ENCODE measurements around the gene SETD1A.

SETD1A gene

DNA sequence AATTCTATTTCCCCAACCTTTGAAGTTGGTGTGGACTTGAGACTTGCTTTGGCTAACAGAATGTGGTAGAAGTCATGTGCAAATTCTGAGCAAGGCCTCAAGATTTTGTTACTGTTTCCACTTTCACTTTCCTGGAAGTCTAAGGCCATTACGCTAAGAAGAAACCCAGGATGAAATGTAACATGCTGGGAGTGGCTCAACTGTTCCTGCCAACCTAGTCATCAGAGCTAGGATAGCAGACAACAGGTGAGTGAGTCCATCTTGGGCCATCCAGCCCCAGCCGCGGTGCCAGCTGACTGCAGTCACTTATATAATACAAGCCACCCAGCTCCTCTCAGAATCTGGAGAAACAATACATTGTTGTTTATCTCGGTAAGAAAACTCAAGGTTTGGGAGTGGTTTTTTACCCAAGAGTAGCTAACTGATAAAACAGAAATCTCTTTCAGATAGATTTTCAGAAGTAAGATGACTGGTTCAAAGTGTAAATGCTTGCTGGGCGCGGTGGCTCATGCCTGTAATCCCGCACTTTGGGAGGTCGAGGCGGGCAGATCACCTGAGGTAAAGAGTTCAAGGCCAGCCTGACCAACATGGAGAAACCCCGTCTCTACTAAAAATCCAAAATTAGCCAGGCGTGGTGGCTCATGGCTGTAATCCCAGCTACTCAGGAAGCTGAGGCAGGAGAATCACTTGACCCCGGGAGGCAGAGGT lies 65.1 kb downstream of the SETD1A start:
- DNase-seq (ENCODE audit: low read depth), result no peak

DNA sequence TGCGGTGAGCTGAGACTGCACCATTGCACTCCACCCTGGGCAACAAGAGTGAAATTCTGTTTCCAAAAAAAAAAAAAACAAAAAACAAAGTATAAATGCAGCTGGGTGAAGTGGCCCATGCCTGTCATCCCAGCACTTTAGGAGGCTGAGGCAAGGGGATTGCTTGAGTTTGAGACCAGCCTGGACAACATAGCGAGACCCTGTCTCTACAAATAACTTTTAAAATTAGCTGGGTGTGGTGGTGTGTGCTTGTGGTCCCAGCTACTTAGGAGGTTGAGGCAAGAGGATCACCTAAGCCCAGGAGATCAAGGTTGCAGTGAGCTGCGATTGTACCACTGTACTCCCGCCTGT lies 65.7 kb downstream of the SETD1A start:
- no peak for DNase-seq (ENCODE audit: low read depth)

DNA sequence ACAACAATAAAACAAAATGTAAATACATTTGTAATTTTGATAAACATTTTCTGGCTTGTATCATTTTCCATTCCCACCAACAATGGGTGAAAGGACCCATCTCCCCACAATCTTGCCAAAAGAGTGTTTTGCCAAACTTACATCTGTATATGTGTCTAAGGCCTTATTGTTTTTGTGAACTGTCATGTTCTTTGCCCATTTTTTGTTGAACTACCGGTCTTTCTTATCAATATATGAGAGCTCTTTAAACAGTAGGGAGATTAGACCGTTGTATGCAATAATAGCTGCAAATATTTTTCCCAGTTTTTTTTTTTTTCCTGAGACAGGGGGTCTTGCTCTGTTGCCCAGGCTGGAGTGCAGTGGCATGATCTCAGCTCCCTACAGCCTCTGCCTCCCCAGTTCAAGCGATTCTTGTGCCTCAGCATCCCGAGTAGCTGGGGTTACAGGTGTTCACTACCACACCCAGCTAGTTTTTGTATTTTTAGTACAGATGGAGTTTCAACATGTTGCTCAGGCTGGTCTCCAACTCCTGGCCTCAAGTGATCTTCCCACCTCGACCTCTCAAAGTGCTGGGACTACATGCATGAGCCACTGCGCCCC lies 66.2 kb downstream of the SETD1A start:
- DNase-seq (ENCODE audit: low read depth), result no peak

DNA sequence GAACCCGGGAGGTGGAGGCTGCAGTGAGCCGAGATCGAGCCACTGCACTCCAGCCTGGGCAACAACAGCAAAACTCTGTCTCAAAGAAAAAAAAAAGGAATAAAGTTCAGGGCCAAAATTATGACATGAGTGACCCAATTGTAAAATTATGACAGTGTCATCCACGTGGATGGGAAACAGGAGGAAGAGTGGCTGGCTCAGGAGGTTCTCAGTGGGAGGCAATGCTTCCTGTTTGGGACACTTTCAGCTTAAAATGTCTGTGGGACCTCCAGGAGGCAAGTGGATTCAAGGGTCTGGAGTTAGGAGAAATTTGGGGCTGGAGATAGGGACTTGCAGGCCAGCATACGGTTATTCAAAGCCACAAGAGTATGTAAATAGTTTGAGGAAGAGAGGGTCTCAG lies 67.8 kb downstream of the SETD1A start:
- DNase-seq (ENCODE audit: low read depth), result no peak

DNA sequence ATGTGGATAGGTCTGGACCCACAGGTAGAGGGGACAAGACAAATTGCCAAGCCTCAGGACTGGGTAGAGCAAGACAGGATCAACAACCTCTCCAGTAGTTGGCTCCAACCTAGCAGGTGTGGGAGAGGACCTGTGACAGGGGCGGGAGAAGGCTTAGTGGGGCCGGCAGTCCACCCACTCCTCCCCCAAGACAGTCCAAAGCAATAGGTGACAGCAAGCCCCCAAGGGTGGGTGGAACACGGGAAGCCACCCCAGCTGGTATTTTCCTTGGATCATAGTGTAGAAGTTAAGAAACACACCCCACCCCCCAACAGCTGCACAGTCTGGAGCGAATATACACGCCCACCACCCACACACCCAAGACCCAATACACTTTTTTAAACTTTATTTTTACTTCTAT lies 71.7 kb downstream of the SETD1A start:
- no peak for DNase-seq (ENCODE audit: low read depth)

DNA sequence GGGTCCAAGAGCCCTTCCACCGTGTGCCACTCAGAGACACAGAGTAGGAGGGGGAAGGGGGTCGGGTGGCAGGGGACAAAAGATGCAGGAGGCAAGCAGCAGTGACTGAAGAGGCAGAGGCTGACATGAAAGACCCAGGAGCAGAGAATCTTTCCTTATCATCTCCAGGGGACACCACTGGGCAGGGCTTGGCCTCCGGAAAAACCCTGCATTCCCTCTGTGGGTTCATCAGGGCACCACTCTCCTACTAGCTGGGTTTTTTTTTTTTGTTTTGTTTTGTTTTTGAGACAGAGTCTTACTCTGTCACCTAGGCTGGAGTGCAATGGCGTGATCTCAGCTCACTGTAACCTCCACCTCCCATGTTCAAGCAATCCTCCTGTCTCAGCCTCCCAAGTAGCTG lies 73.7 kb downstream of the SETD1A start:
- no peak for DNase-seq (ENCODE audit: low read depth)

DNA sequence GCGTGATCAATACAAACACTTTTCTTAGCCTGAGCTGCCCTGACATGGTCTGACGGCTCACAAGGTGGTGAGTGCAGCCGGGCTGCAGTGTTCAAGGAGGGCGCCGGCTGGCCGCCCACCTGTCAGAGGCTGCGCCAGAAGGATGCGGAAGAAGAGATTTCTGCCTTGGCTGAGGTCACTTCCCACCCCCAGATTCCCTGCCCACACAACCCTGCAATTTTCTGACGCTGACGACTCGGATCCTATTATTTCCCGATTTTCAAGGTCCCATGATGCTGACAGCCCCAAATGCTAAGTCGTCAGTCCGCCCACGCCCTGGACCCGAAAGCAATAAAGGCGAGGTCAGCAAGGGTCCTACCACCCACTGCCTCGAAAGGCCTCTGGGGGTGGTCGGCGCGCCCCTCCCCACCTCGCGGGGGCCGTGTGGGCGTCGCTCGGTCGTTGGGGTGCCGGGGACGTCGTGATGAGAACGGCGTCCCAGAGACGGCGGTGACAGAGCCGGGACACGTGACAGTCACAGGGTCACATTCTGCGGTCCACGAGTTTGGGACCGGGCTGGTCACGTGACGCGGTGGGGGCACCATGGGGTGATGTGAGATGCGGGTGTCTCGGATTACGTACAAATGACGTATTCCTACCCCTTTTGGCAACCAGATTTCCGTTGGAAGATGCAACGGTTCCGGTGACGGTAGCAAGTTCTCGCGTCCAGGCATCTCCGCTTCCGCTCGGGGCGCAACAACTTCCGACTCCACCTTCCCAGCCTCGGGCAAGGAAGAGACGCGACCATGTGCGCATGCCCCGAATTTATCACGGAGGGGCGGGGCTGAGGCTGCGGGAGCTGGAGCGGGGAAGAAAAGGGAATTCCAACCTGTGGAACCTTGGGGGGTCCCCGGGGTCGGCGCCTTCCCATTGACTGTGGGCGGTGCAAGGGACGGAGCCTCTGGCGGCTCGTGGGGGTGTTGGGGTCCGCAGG lies 75.5 kb downstream of the SETD1A start, which contains the start of gene STX4:
STX4 (plus strand) TSS at position 823 of the 973 bp plus-strand sequence. CDS start 248 bp downstream, outside the sequence.
- DNase-seq (ENCODE audit: low read depth), result peak; percentile 98

DNA sequence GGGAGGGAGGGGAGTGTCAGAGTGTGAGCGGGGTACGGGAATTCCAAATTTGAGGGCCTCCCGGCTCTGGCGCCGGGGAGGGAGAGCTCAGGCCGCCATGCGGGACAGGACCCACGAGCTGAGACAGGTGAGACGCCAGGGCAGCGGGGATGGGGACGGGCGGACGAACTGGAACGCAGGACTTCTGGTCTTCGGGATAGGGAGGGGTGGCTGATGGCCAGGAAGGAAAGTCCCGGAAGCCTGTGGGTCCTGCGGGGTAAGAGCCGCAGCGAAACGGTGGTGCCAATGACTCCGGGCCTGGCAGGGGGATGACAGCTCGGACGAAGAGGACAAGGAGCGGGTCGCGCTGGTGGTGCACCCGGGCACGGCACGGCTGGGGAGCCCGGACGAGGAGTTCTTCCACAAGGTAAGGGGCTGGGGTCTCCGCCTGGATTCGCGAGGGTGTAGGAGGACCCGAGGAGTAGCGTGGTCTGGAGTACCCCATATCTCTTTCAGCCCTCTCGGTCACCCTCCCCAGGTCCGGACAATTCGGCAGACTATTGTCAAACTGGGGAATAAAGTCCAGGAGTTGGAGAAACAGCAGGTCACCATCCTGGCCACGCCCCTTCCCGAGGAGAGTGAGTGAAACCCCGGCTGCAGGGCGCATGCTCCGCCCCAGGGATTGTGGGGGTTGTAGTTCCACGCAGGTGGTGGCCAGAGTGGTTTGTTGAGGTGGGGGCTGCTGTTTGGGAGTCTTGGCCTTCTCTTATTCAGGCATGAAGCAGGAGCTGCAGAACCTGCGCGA lies 76.3 kb downstream of the SETD1A start:
- DNase-seq (ENCODE audit: low read depth), result peak; percentile 79

All from stimulated activated CD8-positive, alpha-beta memory T cell treated with anti-CD3 and anti-CD28 coated beads, Interleukin-7, amount 100 ng/mL, for 24 hours (primary cell).